Neural cell (in vitro differentiated cells): ENCODE data around the gene PDILT. TPM values are rescaled to one million over a fixed set of nuclear protein-coding genes. Genes with fewer than 3 reads are reported as not detected.
"Not testable (repeated sequence)": the region's sequence is repeated elsewhere in the genome, so short reads cannot be mapped to it uniquely, and the experiment has no call there.

ENCODE experiments used
- H2AFZ ChIP-seq: fragments of 200-600, 300-800 bp; sonication (generic), shearing (Covaris generic); 2 replicates; pipeline ENCODE4 v1.6.0; 2014; ENCODE audit warnings: low read depth, mild to moderate bottlenecking, antibody characterized with exemption, low read length, moderate library complexity
- H3F3A ChIP-seq: fragments of 200-600 bp; shearing (Covaris generic); 2 replicates; pipeline ENCODE4 v1.6.1; 2016; ENCODE audit warnings: mild to moderate bottlenecking, moderate library complexity, mixed read lengths, antibody characterized with exemption, low read length; ENCODE audit not compliant: insufficient read depth, poor library complexity, severe bottlenecking
- H3K27ac ChIP-seq: fragments of 200-600, 300-800 bp; sonication (generic), shearing (Covaris generic); 2 replicates; pipeline ENCODE4 v1.5.1; 2014; ENCODE audit warnings: mild to moderate bottlenecking, low read length, moderate library complexity
- H3K27me3 ChIP-seq: fragments of 300-800, 200-600 bp; sonication (generic), shearing (Covaris generic); 2 replicates; pipeline ENCODE4 v1.6.0; 2014; ENCODE audit warnings: mild to moderate bottlenecking, low read depth, low read length, moderate library complexity; ENCODE audit not compliant: insufficient read depth
- H3K36me3 ChIP-seq: fragments of 300-800, 200-600 bp; sonication (generic), shearing (Covaris generic); 2 replicates; pipeline ENCODE4 v1.5.1; 2014; ENCODE audit warnings: mild to moderate bottlenecking, antibody characterized with exemption, low read length, moderate library complexity; ENCODE audit not compliant: insufficient read depth
- H3K4me2 ChIP-seq: fragments of 300-800, 200-600 bp; sonication (generic), shearing (Covaris generic); 2 replicates; pipeline ENCODE4 v1.6.0; 2014; ENCODE audit warnings: mild to moderate bottlenecking, low read length
- H3K4me3 ChIP-seq: fragments of 300-800, 200-600 bp; sonication (generic), shearing (Covaris generic); 2 replicates; pipeline ENCODE4 v1.5.1; 2014; ENCODE audit warnings: mild to moderate bottlenecking, low read length, moderate library complexity
- H3K79me2 ChIP-seq: fragments of 200-600 bp; shearing (Covaris generic); replicated peaks from 2 replicates; pipeline ENCODE4 v1.6.0; 2014; ENCODE audit warnings: mild to moderate bottlenecking, low read length, moderate library complexity; ENCODE audit not compliant: insufficient read depth
- H3K9ac ChIP-seq: fragments of 300-800, 200-600 bp; sonication (generic), shearing (Covaris generic); 2 replicates; pipeline ENCODE4 v1.6.1; 2016; ENCODE audit warnings: mild to moderate bottlenecking, low read length, mixed read lengths
- H3K9me2 ChIP-seq: fragments of 200-600 bp; shearing (Covaris generic); 2 replicates; pipeline ENCODE4 v1.6.1; 2016; ENCODE audit warnings: mild to moderate bottlenecking, low read length, mixed read lengths; ENCODE audit not compliant: insufficient read depth
- H3K9me3 ChIP-seq: fragments of 200-600, 300-800 bp; sonication (generic), shearing (Covaris generic); 2 replicates; pipeline ENCODE4 v1.6.1; 2016; ENCODE audit warnings: mild to moderate bottlenecking, mixed run types, low read length, moderate library complexity, mixed read lengths
- H4K20me1 ChIP-seq: fragments of 200-600 bp; shearing (Covaris generic); 2 replicates; pipeline ENCODE4 v1.6.1; 2016; ENCODE audit warnings: mild to moderate bottlenecking, mixed run types; ENCODE audit not compliant: insufficient read depth
- EP300 ChIP-seq: fragments of 450-650 bp; conservative IDR thresholded peaks from 2 replicates; pipeline ENCODE4 v1.6.1; 2014; ENCODE audit warnings: antibody characterized with exemption, mild to moderate bottlenecking, moderate library complexity; ENCODE audit not compliant: poor library complexity, severe bottlenecking
- EZH2 ChIP-seq: fragments of 200-600, 300-800 bp; shearing (Covaris generic), sonication (generic); IDR thresholded peaks from 2 replicates; pipeline ENCODE4 v1.6.1; 2014; ENCODE audit warnings: antibody characterized with exemption, low read length, borderline replicate concordance, mild to moderate bottlenecking; ENCODE audit not compliant: insufficient read depth, poor library complexity, severe bottlenecking
- RAD21 ChIP-seq: fragments of 450-650 bp; conservative IDR thresholded peaks from 2 replicates; pipeline ENCODE4 v1.6.1; 2014; ENCODE audit warnings: antibody characterized with exemption, mild to moderate bottlenecking, moderate library complexity
- SMC3 ChIP-seq: fragments of 450-650 bp; conservative IDR thresholded peaks from 2 replicates; pipeline ENCODE4 v1.6.1; 2014; ENCODE audit warnings: antibody characterized with exemption, mild to moderate bottlenecking, moderate library complexity; ENCODE audit not compliant: poor library complexity
- polyA minus RNA-seq: library from RNA; depleted of rRNA, polyadenylated mRNA; stranded (reverse); fragments of >200 nt; gene quantifications from 2 replicates; pipeline ENCODE4 v1.2.3, GENCODE V29; 2014
- polyA plus RNA-seq: library from polyadenylated mRNA; depleted of rRNA; stranded (reverse); fragments of >200 nt; gene quantifications from 2 replicates; pipeline ENCODE4 v1.2.3, GENCODE V29; 2014

PDILT gene
- polyA plus RNA-seq (not detected in 2 replicates), polyA minus RNA-seq (not detected in 2 replicates)

GRCh38 chr16:20404637-20405036 is at the start of gene PDILT:
Gene PDILT, minus strand, starts transcription at chr16:20404737. Its CDS starts 5,437 bp downstream, at chr16:20399300.
- H3K79me2 ChIP-seq = no peaks in the 10 kb centered on the region
- no peaks in the 10 kb centered on the region for H3K36me3 ChIP-seq
- no peaks in the 10 kb centered on the region for H4K20me1 ChIP-seq
- no peaks in the 10 kb centered on the region for H3K27me3 ChIP-seq
- no peak within 1 kb of the TSS for H3K9ac ChIP-seq
- no peaks in the 10 kb centered on the region for H3K9me2 ChIP-seq
- no peak for TF ChIP-seq EP300
- no peak for TF ChIP-seq SMC3
- no peak for TF ChIP-seq EZH2
- TF ChIP-seq RAD21 = no peak
- no peaks in the 10 kb centered on the region for H3F3A ChIP-seq
- no peak within 1 kb of the TSS for H3K4me3 ChIP-seq
- H2AFZ ChIP-seq = no peak within 1 kb of the TSS
- H3K27ac ChIP-seq = no peak within 1 kb of the TSS
- no peak within 1 kb of the TSS for H3K4me2 ChIP-seq
- no peaks in the 10 kb centered on the region for H3K9me3 ChIP-seq

DNA sequence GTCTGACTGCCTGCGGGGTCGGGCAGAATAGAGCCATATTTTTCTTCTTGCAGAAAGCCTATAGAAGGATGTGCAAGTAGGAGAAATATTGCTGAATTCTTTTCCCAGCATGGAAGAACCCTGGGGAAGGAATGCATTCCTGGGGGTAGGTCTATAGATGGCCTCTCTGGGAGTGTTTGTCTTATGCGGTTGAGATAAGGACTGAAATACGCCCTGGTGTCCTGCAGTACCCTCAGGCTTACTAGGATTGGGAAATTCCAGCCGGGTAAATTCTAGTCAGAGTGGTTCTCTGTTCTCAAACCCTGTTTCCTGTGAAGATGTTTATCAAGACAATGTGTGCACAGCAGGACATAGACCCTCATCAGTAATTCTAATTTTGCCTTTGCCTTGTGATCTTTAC is 49.1 kb upstream of the PDILT start:
- not testable (repeated sequence) for H4K20me1 ChIP-seq, H3K4me3 ChIP-seq, H2AFZ ChIP-seq, H3K27ac ChIP-seq, H3K27me3 ChIP-seq, H3K9me2 ChIP-seq, H3K79me2 ChIP-seq, H3K36me3 ChIP-seq, H3K9me3 ChIP-seq, H3K4me2 ChIP-seq, H3K9ac ChIP-seq, H3F3A ChIP-seq

GRCh38 chr16:20451364-20451763 is 46.8 kb upstream of the PDILT start, which contains the start of gene ACSM2A:
Gene ACSM2A, plus strand, starts transcription at chr16:20451521. Its CDS starts 8,594 bp downstream, at chr16:20460115.
- H3K4me2 ChIP-seq, H3K4me3 ChIP-seq, H3K9me2 ChIP-seq, H3K79me2 ChIP-seq, H3F3A ChIP-seq, H3K36me3 ChIP-seq, H2AFZ ChIP-seq, H3K9me3 ChIP-seq, H3K27me3 ChIP-seq, H4K20me1 ChIP-seq, H3K27ac ChIP-seq, H3K9ac ChIP-seq: not testable (repeated sequence)

DNA sequence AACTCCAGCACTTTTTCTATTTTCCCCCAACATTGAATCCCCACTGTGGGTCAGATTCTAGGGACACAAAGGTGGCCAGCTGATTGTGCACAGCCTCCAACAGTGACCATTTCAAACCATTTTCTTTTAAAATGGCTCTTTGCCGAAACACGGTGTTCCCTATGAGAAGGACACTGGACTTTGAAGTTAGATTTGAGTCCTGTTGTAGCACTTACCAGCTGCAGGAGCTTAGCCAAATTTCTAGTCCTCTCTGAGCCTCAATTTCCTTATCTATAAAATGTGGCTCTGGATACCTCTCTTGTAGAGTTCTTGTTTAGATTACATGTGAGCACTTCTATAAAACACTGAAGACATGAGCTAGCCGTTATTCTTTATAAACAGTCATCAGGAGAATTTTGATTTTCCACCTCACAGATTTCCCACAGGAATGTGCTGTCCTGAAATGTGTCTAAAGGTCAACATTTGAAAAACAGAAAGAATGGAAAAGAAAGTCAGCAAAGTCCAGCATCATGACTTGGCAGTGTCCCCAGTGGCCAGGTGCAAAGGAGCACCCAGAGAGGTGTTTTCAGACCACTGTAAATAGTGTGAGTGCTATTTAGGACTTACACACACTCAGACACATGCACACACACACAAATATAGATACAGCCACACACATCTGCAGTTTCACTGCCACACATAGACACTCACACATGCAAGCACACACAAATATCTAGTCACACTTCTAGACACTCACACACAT is 42.3 kb upstream of the PDILT start:
- not testable (repeated sequence) for H3K9me3 ChIP-seq, H3F3A ChIP-seq, H3K27ac ChIP-seq, H3K79me2 ChIP-seq, H3K9me2 ChIP-seq, H4K20me1 ChIP-seq, H3K36me3 ChIP-seq, H3K4me2 ChIP-seq, H3K4me3 ChIP-seq, H3K9ac ChIP-seq, H3K27me3 ChIP-seq, H2AFZ ChIP-seq

DNA sequence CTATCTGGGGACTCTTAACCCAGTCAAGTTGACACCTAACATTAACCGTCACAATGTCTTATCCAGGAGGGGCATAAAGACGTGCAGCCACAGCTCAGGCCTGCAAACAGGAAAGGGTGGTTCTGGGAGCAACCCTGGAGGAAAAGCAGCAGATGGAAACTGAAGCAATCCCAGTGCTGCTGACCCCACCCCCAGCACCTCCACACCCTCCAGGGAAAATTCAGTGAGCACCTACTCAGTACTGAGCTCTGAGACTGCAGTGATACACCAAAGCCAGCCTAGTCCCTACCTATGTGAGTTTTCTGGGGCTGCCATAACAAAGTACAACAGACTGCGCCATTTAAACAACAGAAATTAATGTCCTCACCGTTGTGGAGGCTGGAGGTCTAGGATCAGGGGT is 37.3 kb upstream of the PDILT start:
- H4K20me1 ChIP-seq, H3K4me3 ChIP-seq, H3K27ac ChIP-seq, H3K79me2 ChIP-seq, H3K9me2 ChIP-seq, H3K36me3 ChIP-seq, H3K27me3 ChIP-seq, H3F3A ChIP-seq, H3K9me3 ChIP-seq, H3K9ac ChIP-seq, H2AFZ ChIP-seq, H3K4me2 ChIP-seq: not testable (repeated sequence)
